GM21786 (cell line): ENCODE measurements around the gene OR5K2.
A peak's percentile ranks its signal among the peaks of the same experiment; 100 is the strongest.

Source experiments
- ATAC-seq: cut with Tn5 transposase; IDR thresholded peaks from one replicate; pipeline ENCODE4 v1.9.1; 2021; ENCODE audit not compliant: unreplicated experiment

Gene OR5K2

DNA sequence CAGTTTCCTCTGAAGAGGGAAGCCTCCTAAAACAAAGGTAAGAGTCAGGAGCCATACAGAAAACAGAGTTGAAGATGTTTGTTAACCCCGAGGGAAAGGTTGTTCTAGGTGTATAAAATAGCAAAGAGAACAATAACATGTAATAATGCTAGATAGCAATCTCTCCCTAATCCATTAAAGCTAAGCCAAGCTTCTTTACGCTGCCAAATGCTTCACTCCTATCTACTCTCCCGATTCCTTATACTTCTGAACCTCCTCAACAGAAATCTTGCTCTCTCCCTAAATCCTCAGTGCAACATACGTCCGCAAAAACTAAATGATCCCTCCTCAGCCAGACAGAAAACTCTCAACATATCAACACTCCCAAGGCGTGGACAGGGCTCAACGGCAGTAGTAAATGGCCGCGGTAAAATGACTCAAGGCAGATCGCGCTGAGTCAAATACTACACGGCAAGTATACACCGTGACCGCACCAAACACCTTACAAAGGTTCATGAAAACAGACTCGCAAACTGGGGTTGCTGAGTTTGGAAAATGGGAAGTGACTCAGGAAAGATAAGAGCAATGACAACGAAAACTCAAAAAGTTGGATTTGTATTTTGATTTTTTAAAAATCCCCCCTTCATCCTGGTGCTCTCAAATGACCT is 24.5 kb downstream of the OR5K2 start:
- ATAC-seq = peak; percentile 32

DNA sequence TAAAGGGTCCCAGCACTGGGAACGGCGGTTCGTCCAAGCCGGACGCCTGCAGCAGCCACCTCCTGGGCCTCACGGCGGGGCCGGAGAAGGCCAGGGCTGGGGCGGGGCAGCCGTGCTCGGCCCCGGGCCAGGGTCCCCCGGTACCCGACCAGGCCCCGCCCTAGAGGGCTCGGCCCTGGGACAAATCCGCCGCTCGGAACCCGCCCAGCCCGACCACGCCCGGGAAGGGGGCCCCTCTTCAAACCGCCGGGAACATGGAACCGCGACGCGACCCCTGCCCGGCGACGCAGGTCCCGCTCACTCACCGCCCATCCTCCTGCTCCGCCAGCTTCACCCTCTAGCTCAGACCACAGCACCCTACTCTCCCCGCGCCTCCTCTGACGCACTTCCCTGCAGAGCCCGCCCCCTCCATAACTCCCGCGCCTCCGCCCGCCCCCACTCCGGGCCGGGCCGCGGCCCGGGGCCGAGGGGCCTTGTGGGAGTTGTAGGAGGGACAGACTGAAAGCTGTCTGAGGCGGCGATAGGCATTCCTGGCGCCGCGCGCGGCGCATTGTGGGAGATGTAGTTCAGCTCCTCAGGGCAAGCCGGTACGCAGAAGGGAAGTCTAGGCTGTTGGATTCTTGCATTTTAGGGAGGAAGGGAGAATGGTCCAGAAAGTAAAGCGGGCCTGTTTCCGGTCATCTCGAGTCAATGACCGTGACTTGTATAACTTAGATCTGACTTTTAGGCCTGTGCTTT is 25.2 kb downstream of the OR5K2 start, which contains the start of gene CLDND1:
CLDND1 (minus strand) TSS at position 359 of the 738 bp plus-strand sequence. CDS start 1,478 bp downstream, outside the sequence.
- ATAC-seq = peak; percentile 86

DNA sequence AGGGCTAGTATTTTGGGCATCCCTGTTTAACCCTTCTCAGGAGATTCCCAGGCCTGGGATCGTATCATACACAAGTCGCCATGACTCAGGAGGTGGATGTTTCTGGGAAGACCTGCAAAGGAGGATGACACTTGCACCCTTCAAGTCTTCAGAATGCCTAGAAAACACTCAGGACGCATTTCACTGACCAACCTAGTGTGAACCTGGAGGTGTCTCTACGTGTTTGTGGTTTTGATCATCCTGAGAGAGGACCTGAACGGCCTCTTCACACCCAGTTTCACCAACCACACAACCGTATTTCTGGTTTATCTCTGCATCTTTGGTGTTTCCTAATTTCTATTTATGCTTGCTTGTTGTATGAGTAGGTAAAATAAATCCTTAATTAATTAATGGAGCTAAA is 28.0 kb downstream of the OR5K2 start:
- ATAC-seq = no peak

DNA sequence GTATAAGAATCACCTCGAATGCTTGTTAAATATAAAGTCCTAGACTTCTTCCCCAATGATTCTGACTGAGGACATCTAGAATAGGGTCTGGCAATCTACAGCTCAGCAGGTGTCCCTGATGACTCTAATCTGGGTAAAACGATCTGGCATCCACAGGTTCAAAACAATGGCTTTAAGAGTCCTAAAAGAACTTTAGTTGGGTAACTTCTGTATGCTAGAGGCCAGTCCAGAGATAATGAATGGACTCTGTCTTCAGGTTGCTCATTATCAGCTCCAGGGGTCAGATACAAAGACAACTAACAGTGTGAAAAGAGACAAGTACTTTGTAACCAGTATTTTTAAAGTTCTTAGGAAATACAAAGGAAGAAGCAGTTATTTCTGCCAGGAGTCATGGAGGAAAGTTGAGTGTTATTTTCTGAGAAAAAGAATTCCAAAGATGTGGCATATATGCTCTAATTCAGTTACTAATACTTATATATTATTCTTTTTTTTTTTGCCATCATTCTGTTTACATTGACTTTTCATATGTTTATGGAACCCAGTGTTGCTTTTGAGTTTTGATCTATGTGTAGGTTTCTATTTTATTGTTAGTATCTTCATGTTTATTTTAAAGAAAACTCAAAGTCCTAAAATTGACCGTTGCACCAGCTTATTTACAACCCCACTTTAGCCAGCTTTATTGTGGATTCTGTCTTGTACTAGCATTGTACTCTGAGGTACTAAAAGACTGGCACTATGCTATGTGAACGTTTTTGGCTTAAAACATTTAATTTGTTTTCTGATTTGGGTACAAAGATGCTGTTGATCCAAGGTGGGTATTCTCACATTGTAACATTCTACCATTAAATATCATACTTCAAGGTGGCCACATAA is 31.2 kb downstream of the OR5K2 start:
- ATAC-seq = no peak

GRCh38 chr3:98529856-98530459 is 32.5 kb downstream of the OR5K2 start:
- no peak for ATAC-seq

- peak; percentile 24 for ATAC-seq
These were observed 33.2 kb downstream of the OR5K2 start for GRCh38 chr3:98530676-98531075.

- peak; percentile 29 for ATAC-seq
These were observed 34.3 kb downstream of the OR5K2 start, which contains the start of gene GPR15 for GRCh38 chr3:98531622-98532274. Gene GPR15 (plus strand): TSS chr3:98531978. CDS start chr3:98532034, 56 bp downstream.

GRCh38 chr3:98532275-98532637 is 34.8 kb downstream of the OR5K2 start:
- no peak for ATAC-seq

DNA sequence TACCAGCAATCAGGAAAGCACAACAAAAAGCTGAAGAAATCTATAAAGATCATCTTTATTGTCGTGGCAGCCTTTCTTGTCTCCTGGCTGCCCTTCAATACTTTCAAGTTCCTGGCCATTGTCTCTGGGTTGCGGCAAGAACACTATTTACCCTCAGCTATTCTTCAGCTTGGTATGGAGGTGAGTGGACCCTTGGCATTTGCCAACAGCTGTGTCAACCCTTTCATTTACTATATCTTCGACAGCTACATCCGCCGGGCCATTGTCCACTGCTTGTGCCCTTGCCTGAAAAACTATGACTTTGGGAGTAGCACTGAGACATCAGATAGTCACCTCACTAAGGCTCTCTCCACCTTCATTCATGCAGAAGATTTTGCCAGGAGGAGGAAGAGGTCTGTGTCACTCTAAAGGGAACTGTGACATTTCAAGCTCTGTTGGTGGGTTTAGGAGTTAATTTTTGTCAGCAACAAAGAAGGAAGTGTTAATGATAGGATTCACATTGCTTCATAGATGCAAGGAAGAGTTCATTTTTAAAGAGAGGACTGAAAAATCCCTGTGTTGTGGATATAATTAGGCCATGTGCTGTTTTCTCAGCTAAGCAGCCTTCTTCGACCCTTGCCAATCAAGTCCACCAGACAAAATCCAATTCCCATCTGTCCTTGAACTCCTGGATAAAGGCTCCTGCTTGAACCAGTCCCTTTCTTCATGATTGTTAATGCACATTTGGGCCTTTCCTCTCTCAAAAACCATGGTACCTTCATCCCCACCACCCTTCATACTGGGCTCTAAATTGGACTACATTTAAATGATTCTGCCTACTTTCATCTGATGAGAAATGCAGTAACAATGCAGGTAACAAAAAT is 35.5 kb downstream of the OR5K2 start:
- ATAC-seq = no peak

- no peak for ATAC-seq
These were observed 36.7 kb downstream of the OR5K2 start for GRCh38 chr3:98534168-98534567.

- no peak for ATAC-seq
These were observed 37.3 kb downstream of the OR5K2 start for GRCh38 chr3:98534734-98535133.

DNA sequence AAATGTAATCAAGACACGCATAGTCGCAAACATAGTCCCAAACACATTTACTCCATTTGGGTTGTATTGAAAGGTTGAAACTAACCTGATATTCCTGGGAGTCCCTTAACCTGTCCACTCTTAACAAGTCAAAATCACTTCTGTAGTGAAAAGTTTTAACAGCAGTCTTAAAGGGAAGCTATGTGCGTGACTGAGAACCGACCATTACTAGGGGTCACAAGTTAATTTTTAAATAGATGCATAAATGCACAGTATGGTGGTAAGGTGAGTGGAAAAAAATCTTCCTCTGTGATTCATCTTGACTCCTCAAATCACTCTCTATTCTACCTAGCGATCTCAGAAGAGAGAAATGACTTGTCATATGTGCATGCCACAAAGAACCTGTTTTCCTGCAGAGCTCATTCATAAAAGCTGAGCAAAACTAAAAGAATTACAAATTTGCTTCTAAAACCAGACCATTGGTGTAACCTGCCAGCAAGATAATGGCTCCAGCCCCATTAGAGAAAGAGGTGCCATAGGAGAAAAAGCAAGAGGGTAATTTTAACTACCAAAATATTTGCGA is 39.1 kb downstream of the OR5K2 start:
- peak; percentile 74 for ATAC-seq

- ATAC-seq = peak; percentile 47
These were observed 42.9 kb downstream of the OR5K2 start for GRCh38 chr3:98540346-98540745.

- no peak for ATAC-seq
These were observed 44.2 kb downstream of the OR5K2 start for GRCh38 chr3:98541695-98542094.

DNA sequence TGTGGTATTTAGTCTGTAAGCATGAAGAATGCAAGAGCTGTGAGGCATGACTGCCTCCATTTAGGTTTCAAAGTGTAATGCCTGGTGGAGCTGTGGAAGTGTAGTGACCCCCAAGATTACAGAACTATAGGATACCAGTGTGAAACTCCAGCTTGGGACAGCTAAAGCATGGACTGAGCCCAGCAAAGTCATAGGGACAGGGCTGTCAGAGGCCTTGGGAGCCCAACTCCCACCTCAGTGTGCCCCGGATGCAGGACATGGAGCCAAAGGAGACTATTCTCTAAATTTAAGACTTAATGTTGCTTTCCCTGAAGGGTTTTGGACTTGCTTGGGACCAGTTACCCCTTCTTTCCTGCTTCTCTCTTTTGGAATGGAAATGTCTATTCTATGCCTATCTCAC is 45.1 kb downstream of the OR5K2 start:
- no peak for ATAC-seq

DNA sequence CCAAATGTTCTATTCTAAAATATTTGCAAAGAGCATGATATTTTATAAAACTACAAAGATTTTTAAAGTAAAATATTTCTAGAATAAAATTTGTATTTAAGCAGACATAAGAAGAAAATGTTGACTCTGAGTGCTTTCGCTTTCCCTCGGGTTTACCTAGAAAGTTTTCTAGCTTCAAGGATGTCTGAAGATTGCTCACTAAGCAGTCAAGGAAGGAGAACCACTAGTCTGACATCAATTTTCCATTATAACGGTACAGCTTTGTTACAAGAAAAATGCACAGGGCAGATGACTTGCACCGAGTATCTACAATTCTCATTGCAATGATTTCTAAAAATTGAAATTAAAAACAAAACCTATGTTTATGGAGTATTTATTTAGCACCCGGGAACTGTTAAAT is 48.5 kb downstream of the OR5K2 start:
- peak; percentile 45 for ATAC-seq
